ENCODE results near the gene RAE1. TPM values are rescaled to one million over a fixed set of nuclear protein-coding genes. Genes with fewer than 3 reads are reported as not detected.

Gene RAE1
- total RNA-seq, 1 experiment from 2014 or later, result 53.1 TPM

- no peaks in the 10 kb centered on the region for H3K79me2 ChIP-seq (ENCODE audit: insufficient read depth, low read length)
- Mint-ChIP-seq H3K4me3 (no peak overlapping the region), H3K36me3 (ENCODE audit: insufficient read depth in 1 of 3, low read depth in 3 of 3) (no peaks in the 10 kb centered on the region), H3K27me3 (ENCODE audit: low read depth) (peaks cover 20% of the 10 kb centered on the region), H3K27ac (no peak overlapping the region), H3K4me1 (peaks cover 0 to 4% of the 10 kb centered on the region in 2 experiments; a peak in 1 of 4 replicates), H3K9me3 (no peaks in the 10 kb centered on the region)
- H3T11ph ChIP-seq (ENCODE audit: low read length), result no peak overlapping the region
- no peak for TF ChIP-seq CTCF (conservative IDR thresholded peaks at IDR 0.05)
- H2AFZ ChIP-seq (ENCODE audit: low read length), result no peak overlapping the region
- no peaks in the 10 kb centered on the region for H4K20me1 ChIP-seq (ENCODE audit: control insufficient read depth, insufficient read depth, insufficient read length)
- no peak overlapping the region for H3K9ac ChIP-seq (ENCODE audit: extremely low read depth, insufficient read length, low read length)
- H3K14ac ChIP-seq (ENCODE audit: insufficient read depth, low read length), result no peak overlapping the region
- WGBS (ENCODE audit: extremely low coverage, insufficient read length, low lambda C conversion rate), result no CpG with 5 or more reads among the region's 2 CpGs
- H2AK5ac ChIP-seq (ENCODE audit: insufficient read length, low read length), result no peak overlapping the region
- no peak overlapping the region for H3K23ac ChIP-seq (ENCODE audit: insufficient read length, low read depth, low read length)
- H2BK15ac ChIP-seq (ENCODE audit: low read depth, low read length), result no peak overlapping the region
- no peak overlapping the region for H4K5ac ChIP-seq (ENCODE audit: insufficient read length, low read depth, low read length)
- H4K8ac ChIP-seq (replicated peaks; ENCODE audit: insufficient read length, low read depth, low read length), result no peak overlapping the region
- H2BK120ac ChIP-seq (ENCODE audit: low read depth, low read length, poor library complexity, severe bottlenecking), result no peak overlapping the region
- no peak overlapping the region for H3K27ac ChIP-seq (ENCODE audit: insufficient read length, low read depth, low read length)
- no peak overlapping the region for H3K4ac ChIP-seq (ENCODE audit: low read depth, low read length)
- H4K91ac ChIP-seq (ENCODE audit: insufficient read length, low read depth, low read length), result no peak overlapping the region
- H3K56ac ChIP-seq (ENCODE audit: insufficient read length, low read depth, low read length), result no peak overlapping the region
- H3K9me3 ChIP-seq (ENCODE audit: control insufficient read depth, low read depth, low read length), result no peaks in the 10 kb centered on the region
- no peak overlapping the region for H3K18ac ChIP-seq (ENCODE audit: insufficient read length, low read depth, low read length)
- no peak overlapping the region for H2BK20ac ChIP-seq (ENCODE audit: low read depth, low read length, poor library complexity, severe bottlenecking)
- no peaks in the 10 kb centered on the region for H3K23me2 ChIP-seq (ENCODE audit: insufficient read length, low read depth, low read length, poor library complexity, severe bottlenecking)
- H3K79me1 ChIP-seq (ENCODE audit: insufficient read depth, low read depth, low read length, poor library complexity, severe bottlenecking), result no peaks in the 10 kb centered on the region
- no peak overlapping the region for H2BK12ac ChIP-seq (ENCODE audit: insufficient read length, low read depth, low read length)
- H3K4me1 ChIP-seq (ENCODE audit: insufficient read depth, low read length), result no peaks in the 10 kb centered on the region
- H2BK5ac ChIP-seq (ENCODE audit: insufficient read length, low read length), result no peak overlapping the region
- no peak for DNase-seq
- no peaks in the 10 kb centered on the region for H3K27me3 ChIP-seq (ENCODE audit: insufficient read depth, low read length)
- H3K4me2 ChIP-seq (ENCODE audit: insufficient read depth, insufficient read length, low read length), result no peak overlapping the region
Observed at GRCh38 chr20:57335392-57335791, 15.7 kb upstream of the RAE1 start.
